Stimulated activated CD4-positive, alpha-beta T cell treated with anti-CD3 and anti-CD28 coated beads, Interleukin-2, amount 100 ng/mL, for 48 hours (primary cell): ENCODE data around the gene RSRC2.
"Not testable (repeated sequence)": the region's sequence is repeated elsewhere in the genome, so short reads cannot be mapped to it uniquely, and the experiment has no call there.

ENCODE experiments used
- DNase-seq, 2 donors: peaks; one replicate each; pipeline ENCODE4 v3.0.0-alpha.2; 2020

The RSRC2 gene

GRCh38 chr12:122484385-122484784 is 42.4 kb downstream of the RSRC2 start:
- DNase-seq = not testable (repeated sequence)

- no peak for DNase-seq
Measured at GRCh38 chr12:122483969-122484368, 42.8 kb downstream of the RSRC2 start.

- no peak for DNase-seq
Measured at GRCh38 chr12:122481861-122482260, 44.9 kb downstream of the RSRC2 start.

GRCh38 chr12:122480753-122481152 is 46.0 kb downstream of the RSRC2 start:
- DNase-seq = no peak

GRCh38 chr12:122474324-122474716 is 52.4 kb downstream of the RSRC2 start:
- no peak for DNase-seq

GRCh38 chr12:122473543-122474323 is 53.0 kb downstream of the RSRC2 start:
- peak; percentile 36 to 48 for DNase-seq

GRCh38 chr12:122471324-122472226 is 55.2 kb downstream of the RSRC2 start:
- no peak for DNase-seq

GRCh38 chr12:122470576-122470975 is 56.2 kb downstream of the RSRC2 start:
- not testable (repeated sequence) for DNase-seq

GRCh38 chr12:122469856-122470255 is 56.9 kb downstream of the RSRC2 start:
- not testable (repeated sequence) for DNase-seq

- DNase-seq = no peak
Measured at GRCh38 chr12:122467983-122468382, 58.8 kb downstream of the RSRC2 start.

- not testable (repeated sequence) for DNase-seq
Measured at GRCh38 chr12:122464317-122465042, 62.3 kb downstream of the RSRC2 start.

GRCh38 chr12:122460641-122461040 is 66.1 kb downstream of the RSRC2 start:
- DNase-seq = no peak

- no peak for DNase-seq
Measured at GRCh38 chr12:122460061-122460460, 66.7 kb downstream of the RSRC2 start.

GRCh38 chr12:122459211-122459610 is 67.5 kb downstream of the RSRC2 start:
- DNase-seq = no peak

- DNase-seq = no peak
Measured at GRCh38 chr12:122458105-122459035, 68.4 kb downstream of the RSRC2 start.

GRCh38 chr12:122457627-122458026 is 69.1 kb downstream of the RSRC2 start:
- DNase-seq = no peak

GRCh38 chr12:122454739-122455138 is 72.0 kb downstream of the RSRC2 start:
- no peak for DNase-seq

- DNase-seq = no peak
Measured at GRCh38 chr12:122454250-122454721, 72.5 kb downstream of the RSRC2 start.
